ENCODE measurements around the gene ARRB1.

Gene ARRB1

DNA sequence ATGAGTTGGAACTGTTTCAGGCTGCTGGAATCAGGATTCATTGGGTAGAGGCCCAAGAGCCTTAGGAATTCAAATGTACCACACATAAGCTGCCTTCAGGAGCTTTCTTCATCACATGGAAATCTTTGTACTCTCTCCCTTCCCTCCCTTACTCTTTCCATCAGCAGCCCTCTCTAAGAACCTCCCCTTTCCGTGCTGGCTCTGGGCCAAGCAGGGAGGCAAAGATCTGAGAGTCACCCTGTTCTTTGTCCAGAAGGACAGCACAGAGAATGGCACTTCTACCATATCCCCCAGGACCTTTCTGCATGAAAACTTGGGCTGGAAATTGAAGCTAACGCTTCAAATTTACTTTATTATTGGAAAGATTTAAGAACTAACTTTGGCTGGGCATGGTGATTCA lies 131.6 kb downstream of the ARRB1 start:
- H3K79me2 ChIP-seq (ENCODE audit: insufficient read depth, low read depth), result no peaks in the 10 kb centered on the region
- no peak overlapping the region for H3K4me2 ChIP-seq
- no peak overlapping the region for H2AFZ ChIP-seq (ENCODE audit: low read depth)
- H3K9ac ChIP-seq, result no peak overlapping the region
- no peaks in the 10 kb centered on the region for H3K4me1 ChIP-seq (ENCODE audit: low read depth, poor library complexity, severe bottlenecking)
- no peak overlapping the region for H3K27ac ChIP-seq
- H4K20me1 ChIP-seq (ENCODE audit: insufficient read depth), result no peaks in the 10 kb centered on the region
- no peak for TF ChIP-seq CTCF (conservative IDR thresholded peaks at IDR 0.05; ENCODE audit: low read depth, low read length)
- H3K36me3 ChIP-seq (ENCODE audit: insufficient read depth), result no peaks in the 10 kb centered on the region
- no peaks in the 10 kb centered on the region for H3K27me3 ChIP-seq (ENCODE audit: insufficient read depth, low read depth)
- no peak overlapping the region for H3K4me3 ChIP-seq (IDR thresholded peaks at IDR 0.05; ENCODE audit: insufficient read depth, low read depth, low read length)

DNA sequence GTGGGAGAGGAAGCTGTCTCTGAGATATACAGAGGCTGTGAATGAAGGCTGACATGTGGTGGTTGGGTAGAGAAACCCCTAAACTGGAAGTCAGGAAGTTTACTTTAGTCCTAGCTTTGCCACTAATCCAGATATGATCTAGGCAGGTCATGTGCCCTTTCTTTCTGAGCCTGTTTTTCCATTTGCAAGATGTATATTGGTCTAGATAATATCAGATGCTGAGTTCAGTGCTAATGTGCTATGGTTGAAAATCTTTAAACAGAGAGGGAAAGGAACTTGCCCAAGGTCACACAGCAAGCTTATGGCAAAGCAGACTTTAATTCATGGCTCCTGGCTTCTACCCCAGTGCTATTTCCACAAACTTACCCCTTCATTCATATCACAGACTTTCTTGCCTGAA lies 136.6 kb downstream of the ARRB1 start:
- H2AFZ ChIP-seq (ENCODE audit: low read depth), result no peak overlapping the region
- no peaks in the 10 kb centered on the region for H4K20me1 ChIP-seq (ENCODE audit: insufficient read depth)
- H3K36me3 ChIP-seq (ENCODE audit: insufficient read depth), result no peaks in the 10 kb centered on the region
- no peak for TF ChIP-seq CTCF (conservative IDR thresholded peaks at IDR 0.05; ENCODE audit: low read depth, low read length)
- H3K79me2 ChIP-seq (ENCODE audit: insufficient read depth, low read depth), result no peaks in the 10 kb centered on the region
- H3K27me3 ChIP-seq (ENCODE audit: insufficient read depth, low read depth), result no peaks in the 10 kb centered on the region
- H3K4me3 ChIP-seq (IDR thresholded peaks at IDR 0.05; ENCODE audit: insufficient read depth, low read depth, low read length), result no peak overlapping the region
- no peak overlapping the region for H3K9ac ChIP-seq
- no peaks in the 10 kb centered on the region for H3K4me1 ChIP-seq (ENCODE audit: low read depth, poor library complexity, severe bottlenecking)
- no peak overlapping the region for H3K4me2 ChIP-seq
- no peak overlapping the region for H3K27ac ChIP-seq

- Histone ChIP-seq H4K20me1 (ENCODE audit: insufficient read depth) (no peaks in the 10 kb centered on the region), H3K4me3 (IDR thresholded peaks at IDR 0.05; ENCODE audit: insufficient read depth, low read depth, low read length) (no peak overlapping the region), H3K4me1 (ENCODE audit: low read depth, poor library complexity, severe bottlenecking) (no peaks in the 10 kb centered on the region), H3K4me2 (no peak overlapping the region), H3K79me2 (ENCODE audit: insufficient read depth, low read depth) (no peaks in the 10 kb centered on the region), H3K27ac (no peak overlapping the region), H3K36me3 (ENCODE audit: insufficient read depth) (no peaks in the 10 kb centered on the region), H3K9ac (no peak overlapping the region), H2AFZ (ENCODE audit: low read depth) (no peak overlapping the region), H3K27me3 (ENCODE audit: insufficient read depth, low read depth) (no peaks in the 10 kb centered on the region)
- no peak for TF ChIP-seq CTCF (conservative IDR thresholded peaks at IDR 0.05; ENCODE audit: low read depth, low read length)
Observed at GRCh38 chr11:75214411-75214821, 137.0 kb downstream of the ARRB1 start.

All from KMS-11 (cell line).